ENCODE measurements around the gene ABHD16A. TPM values are rescaled to one million over a fixed set of nuclear protein-coding genes. Genes with fewer than 3 reads are reported as not detected.

The ABHD16A gene
- total and polyA plus RNA-seq, 2 of the 13 experiments (the other 11 are each of a cell fraction or from before 2014, with no cell fraction given): 43.5 to 45.4 TPM

DNA sequence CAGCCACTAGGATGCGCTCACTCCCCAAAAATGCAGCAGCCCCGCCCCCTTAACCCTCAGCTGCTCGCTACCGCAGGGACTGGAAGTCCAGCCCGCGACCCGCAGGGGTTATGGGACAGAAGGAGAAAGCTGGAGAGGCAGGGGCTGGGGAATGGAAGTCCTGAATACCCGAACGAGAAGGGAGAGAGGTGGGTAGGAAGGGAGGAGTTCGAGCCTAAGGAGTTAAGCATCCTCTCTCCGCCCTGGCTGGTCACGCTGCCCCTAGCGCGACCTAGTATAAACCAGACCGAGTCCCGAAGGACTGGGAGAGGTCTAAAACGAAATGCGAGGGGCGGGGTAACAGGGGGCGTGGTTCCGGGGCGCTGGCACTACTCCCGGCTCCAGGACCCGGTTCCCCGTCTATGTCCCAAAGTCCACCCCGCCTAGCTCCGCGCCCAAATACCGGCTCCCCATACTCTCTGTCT, 26.4 kb upstream of the ABHD16A start (continued):
- TF ChIP-seq, protein P1, sequence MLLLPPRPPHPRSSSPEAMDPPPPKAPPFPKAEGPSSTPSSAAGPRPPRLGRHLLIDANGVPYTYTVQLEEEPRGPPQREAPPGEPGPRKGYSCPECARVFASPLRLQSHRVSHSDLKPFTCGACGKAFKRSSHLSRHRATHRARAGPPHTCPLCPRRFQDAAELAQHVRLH (CRISPR knock-in tag; IDR thresholded peaks at IDR 0.05; ENCODE audit: borderline replicate concordance, low read depth): no peak; the same call in 1 of the 2 replicates
- TF ChIP-seq, protein P2, sequence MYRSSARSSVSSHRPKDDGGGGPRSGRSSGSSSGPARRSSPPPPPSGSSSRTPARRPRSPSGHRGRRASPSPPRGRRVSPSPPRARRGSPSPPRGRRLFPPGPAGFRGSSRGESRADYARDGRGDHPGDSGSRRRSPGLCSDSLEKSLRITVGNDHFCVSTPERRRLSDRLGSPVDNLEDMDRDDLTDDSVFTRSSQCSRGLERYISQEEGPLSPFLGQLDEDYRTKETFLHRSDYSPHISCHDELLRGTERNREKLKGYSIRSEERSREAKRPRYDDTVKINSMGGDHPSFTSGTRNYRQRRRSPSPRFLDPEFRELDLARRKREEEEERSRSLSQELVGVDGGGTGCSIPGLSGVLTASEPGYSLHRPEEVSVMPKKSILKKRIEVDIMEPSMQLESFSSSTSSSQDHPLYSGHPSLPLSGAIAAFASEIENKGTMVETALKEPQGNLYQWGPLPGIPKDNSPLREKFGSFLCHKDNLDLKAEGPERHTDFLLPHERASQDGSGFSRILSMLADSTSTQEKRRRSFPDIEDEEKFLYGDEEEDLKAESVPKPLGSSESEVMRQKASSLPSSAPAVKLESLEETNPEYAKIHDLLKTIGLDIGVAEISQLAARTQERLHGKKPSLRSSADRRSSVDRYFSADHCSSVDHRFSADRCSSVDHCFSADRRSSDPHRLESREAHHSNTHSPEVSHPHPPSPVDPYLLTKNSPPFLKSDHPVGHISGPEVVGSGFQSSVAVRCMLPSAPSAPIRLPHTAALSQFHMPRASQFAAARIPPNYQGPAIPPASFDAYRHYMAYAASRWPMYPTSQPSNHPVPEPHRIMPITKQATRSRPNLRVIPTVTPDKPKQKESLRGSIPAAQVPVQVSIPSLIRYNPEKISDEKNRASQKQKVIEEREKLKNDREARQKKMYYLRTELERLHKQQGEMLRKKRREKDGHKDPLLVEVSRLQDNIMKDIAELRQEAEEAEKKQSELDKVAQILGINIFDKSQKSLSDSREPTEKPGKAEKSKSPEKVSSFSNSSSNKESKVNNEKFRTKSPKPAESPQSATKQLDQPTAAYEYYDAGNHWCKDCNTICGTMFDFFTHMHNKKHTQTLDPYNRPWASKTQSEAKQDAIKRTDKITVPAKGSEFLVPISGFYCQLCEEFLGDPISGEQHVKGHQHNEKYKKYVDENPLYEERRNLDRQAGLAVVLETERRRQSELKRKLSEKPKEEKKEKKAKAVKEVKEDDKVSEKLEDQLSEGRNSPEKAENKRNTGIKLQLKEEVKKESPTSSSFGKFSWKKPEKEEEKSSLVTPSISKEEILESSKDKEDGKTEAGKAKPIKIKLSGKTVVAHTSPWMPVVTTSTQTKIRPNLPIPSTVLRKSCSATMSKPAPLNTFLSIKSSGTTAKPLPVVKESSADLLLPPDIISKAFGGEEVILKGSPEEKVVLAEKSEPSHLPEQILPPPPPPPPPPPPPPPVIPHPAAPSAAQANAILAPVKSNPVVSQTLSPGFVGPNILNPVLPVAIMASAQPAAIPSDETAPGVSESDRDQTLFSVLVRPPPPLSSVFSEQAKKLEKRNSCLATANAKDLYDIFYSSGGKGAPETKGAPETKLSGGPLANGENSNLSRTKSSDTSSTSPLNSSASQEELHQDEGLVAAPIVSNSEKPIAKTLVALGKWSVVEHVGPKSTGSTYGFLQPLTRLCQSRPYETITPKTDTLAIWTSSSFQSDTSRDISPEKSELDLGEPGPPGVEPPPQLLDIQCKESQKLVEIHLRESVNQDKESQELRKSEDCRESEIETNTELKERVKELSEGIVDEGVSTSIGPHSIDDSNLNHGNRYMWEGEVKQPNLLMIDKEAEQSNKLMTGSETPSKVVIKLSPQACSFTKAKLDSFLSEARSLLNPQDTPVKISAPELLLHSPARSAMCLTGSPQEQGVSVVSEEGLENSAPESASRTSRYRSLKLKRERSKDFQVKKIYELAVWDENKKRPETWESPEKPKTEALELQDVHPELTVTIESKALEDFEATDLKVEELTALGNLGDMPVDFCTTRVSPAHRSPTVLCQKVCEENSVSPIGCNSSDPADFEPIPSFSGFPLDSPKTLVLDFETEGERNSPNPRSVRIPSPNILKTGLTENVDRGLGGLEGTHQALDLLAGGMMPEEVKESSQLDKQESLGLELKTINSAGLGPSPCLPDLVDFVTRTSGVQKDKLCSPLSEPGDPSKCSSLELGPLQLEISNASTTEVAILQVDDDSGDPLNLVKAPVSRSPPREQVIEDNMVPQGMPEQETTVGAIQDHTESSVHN (CRISPR knock-in tag; IDR thresholded peaks at IDR 0.05): peak; percentile 35; the same call in 1 of the 2 replicates
- TF ChIP-seq SP4 (CRISPR knock-in tag; IDR thresholded peaks at IDR 0.05) (peak; percentile 80), ZNF605 (CRISPR knock-in tag; IDR thresholded peaks at IDR 0.05) (peak; percentile 91), ZNF234 (CRISPR knock-in tag; conservative IDR thresholded peaks at IDR 0.05) (no peak), TP53 (CRISPR knock-in tag; conservative IDR thresholded peaks at IDR 0.05) (peak; percentile 78; the same call in 1 of the 2 replicates), ZMYM4 (CRISPR knock-in tag; IDR thresholded peaks at IDR 0.05) (peak; percentile 32; the same call in 1 of the 2 replicates), ZNF136 (CRISPR knock-in tag; IDR thresholded peaks at IDR 0.05; ENCODE audit: low read depth) (0 out of 2 replicates have a peak, but pooled peaks have one; percentile 19), JUND (CRISPR knock-in tag; IDR thresholded peaks at IDR 0.05) (0 out of 2 replicates have a peak, but pooled peaks have one; percentile 18), GFI1 (CRISPR knock-in tag; IDR thresholded peaks at IDR 0.05; ENCODE audit: borderline replicate concordance) (peak; percentile 78), MYNN (CRISPR knock-in tag; IDR thresholded peaks at IDR 0.05; ENCODE audit: low read depth) (0 out of 2 replicates have a peak, but pooled peaks have one; percentile 78), SYNCRIP (IDR thresholded peaks at IDR 0.05; ENCODE audit: insufficient read depth, low read depth, low read length) (no peak), ZFP36 (IDR thresholded peaks at IDR 0.05; ENCODE audit: borderline replicate concordance, low read depth, low read length, partially characterized antibody) (peak; percentile 15), SPEN (CRISPR knock-in tag; IDR thresholded peaks at IDR 0.05; ENCODE audit: low read depth) (peak; percentile 56; the same call in 1 of the 2 replicates)
- TF ChIP-seq, protein P3, sequence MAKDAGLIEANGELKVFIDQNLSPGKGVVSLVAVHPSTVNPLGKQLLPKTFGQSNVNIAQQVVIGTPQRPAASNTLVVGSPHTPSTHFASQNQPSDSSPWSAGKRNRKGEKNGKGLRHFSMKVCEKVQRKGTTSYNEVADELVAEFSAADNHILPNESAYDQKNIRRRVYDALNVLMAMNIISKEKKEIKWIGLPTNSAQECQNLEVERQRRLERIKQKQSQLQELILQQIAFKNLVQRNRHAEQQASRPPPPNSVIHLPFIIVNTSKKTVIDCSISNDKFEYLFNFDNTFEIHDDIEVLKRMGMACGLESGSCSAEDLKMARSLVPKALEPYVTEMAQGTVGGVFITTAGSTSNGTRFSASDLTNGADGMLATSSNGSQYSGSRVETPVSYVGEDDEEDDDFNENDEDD (CRISPR knock-in tag; IDR thresholded peaks at IDR 0.05; ENCODE audit: borderline replicate concordance): no peak
- TF ChIP-seq, protein P4, sequence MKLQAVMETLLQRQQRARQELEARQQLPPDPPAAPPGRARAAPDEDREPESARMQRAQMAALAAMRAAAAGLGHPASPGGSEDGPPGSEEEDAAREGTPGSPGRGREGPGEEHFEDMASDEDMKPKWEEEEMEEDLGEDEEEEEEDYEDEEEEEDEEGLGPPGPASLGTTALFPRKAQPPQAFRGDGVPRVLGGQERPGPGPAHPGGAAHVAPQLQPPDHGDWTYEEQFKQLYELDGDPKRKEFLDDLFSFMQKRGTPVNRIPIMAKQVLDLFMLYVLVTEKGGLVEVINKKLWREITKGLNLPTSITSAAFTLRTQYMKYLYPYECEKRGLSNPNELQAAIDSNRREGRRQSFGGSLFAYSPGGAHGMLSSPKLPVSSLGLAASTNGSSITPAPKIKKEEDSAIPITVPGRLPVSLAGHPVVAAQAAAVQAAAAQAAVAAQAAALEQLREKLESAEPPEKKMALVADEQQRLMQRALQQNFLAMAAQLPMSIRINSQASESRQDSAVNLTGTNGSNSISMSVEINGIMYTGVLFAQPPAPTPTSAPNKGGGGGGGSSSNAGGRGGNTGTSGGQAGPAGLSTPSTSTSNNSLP (IDR thresholded peaks at IDR 0.05; ENCODE audit: low read depth, low read length): no peak
- TF ChIP-seq, protein P5, sequence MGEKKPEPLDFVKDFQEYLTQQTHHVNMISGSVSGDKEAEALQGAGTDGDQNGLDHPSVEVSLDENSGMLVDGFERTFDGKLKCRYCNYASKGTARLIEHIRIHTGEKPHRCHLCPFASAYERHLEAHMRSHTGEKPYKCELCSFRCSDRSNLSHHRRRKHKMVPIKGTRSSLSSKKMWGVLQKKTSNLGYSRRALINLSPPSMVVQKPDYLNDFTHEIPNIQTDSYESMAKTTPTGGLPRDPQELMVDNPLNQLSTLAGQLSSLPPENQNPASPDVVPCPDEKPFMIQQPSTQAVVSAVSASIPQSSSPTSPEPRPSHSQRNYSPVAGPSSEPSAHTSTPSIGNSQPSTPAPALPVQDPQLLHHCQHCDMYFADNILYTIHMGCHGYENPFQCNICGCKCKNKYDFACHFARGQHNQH (CRISPR knock-in tag; IDR thresholded peaks at IDR 0.05): peak; percentile 55
